Measurements from ENCODE around the gene LIMCH1.
A peak's percentile ranks its signal among the peaks of the same experiment; 100 is the strongest.

The LIMCH1 gene

DNA sequence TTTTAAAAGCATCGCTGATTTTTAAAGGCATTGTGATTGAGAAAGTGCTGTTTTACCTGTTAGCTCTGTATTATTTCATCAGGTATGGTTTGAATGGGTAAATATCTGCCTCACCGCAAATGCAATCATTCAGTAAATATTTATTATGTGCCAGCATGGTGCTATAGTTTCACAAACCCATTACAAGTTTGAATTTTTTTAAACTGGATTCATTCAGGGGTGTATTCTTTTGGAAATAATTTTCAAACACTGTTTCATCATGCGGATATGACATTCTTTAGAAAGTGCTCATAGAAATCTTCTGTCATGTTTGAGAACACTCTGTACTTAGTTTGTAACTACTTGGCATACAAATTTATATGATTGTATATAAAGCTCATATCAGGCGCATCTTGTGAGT, 37.2 kb downstream of the LIMCH1 start:
- H3K4me3 ChIP-seq, result no peak overlapping the region
- no peaks in the 10 kb centered on the region for H3K4me1 ChIP-seq
- H3K27ac ChIP-seq, result no peak overlapping the region
- no peak for TF ChIP-seq Cebpa-rat (IDR thresholded peaks at IDR 0.05)
- H3K27me3 ChIP-seq, result no peaks in the 10 kb centered on the region
- H3K4me2 ChIP-seq, result no peak overlapping the region
- H4K20me1 ChIP-seq, result no peaks in the 10 kb centered on the region
- H3K9me3 ChIP-seq, result no peaks in the 10 kb centered on the region
- H3K36me3 ChIP-seq, result no peaks in the 10 kb centered on the region
- no peak overlapping the region for H3K9ac ChIP-seq

GRCh38 chr4:41575665-41576064, 37.7 kb downstream of the LIMCH1 start:
- H3K4me1 ChIP-seq, result no peaks in the 10 kb centered on the region
- no peaks in the 10 kb centered on the region for H3K27me3 ChIP-seq
- no peaks in the 10 kb centered on the region for H3K36me3 ChIP-seq
- no peak overlapping the region for H3K4me3 ChIP-seq
- H4K20me1 ChIP-seq, result no peaks in the 10 kb centered on the region
- H3K4me2 ChIP-seq, result no peak overlapping the region
- no peak overlapping the region for H3K9ac ChIP-seq
- H3K9me3 ChIP-seq, result no peaks in the 10 kb centered on the region
- no peak overlapping the region for H3K27ac ChIP-seq
- TF ChIP-seq Cebpa-rat (IDR thresholded peaks at IDR 0.05), result no peak

GRCh38 chr4:41579043-41579442, 41.1 kb downstream of the LIMCH1 start:
- Histone ChIP-seq H3K9ac (no peak overlapping the region), H4K20me1 (no peaks in the 10 kb centered on the region), H3K4me3 (no peak overlapping the region), H3K36me3 (no peaks in the 10 kb centered on the region), H3K4me1 (no peaks in the 10 kb centered on the region), H3K9me3 (peaks cover 3% of the 10 kb centered on the region; the same call in 1 of the 2 replicates), H3K4me2 (no peak overlapping the region), H3K27me3 (no peaks in the 10 kb centered on the region), H3K27ac (no peak overlapping the region)
- no peak for TF ChIP-seq Cebpa-rat (IDR thresholded peaks at IDR 0.05)

GRCh38 chr4:41579526-41579925, 41.6 kb downstream of the LIMCH1 start:
- Histone ChIP-seq H3K4me1 (no peaks in the 10 kb centered on the region), H3K4me2 (no peak overlapping the region), H3K9ac (no peak overlapping the region), H3K36me3 (no peaks in the 10 kb centered on the region), H3K27ac (no peak overlapping the region), H3K9me3 (peaks cover 6% of the 10 kb centered on the region; the same call in 1 of the 2 replicates), H3K4me3 (no peak overlapping the region), H3K27me3 (no peaks in the 10 kb centered on the region), H4K20me1 (no peaks in the 10 kb centered on the region)
- no peak for TF ChIP-seq Cebpa-rat (IDR thresholded peaks at IDR 0.05)

GRCh38 chr4:41580007-41580406, 42.0 kb downstream of the LIMCH1 start:
- peaks cover 11% of the 10 kb centered on the region for H3K9me3 ChIP-seq
- no peak overlapping the region for H3K4me2 ChIP-seq
- no peaks in the 10 kb centered on the region for H4K20me1 ChIP-seq
- no peaks in the 10 kb centered on the region for H3K36me3 ChIP-seq
- H3K9ac ChIP-seq, result no peak overlapping the region
- no peaks in the 10 kb centered on the region for H3K27me3 ChIP-seq
- no peak overlapping the region for H3K27ac ChIP-seq
- no peak overlapping the region for H3K4me3 ChIP-seq
- no peak for TF ChIP-seq Cebpa-rat (IDR thresholded peaks at IDR 0.05)
- no peaks in the 10 kb centered on the region for H3K4me1 ChIP-seq

- H3K9ac ChIP-seq, result no peak overlapping the region
- H3K4me3 ChIP-seq, result no peak overlapping the region
- no peak overlapping the region for H3K4me2 ChIP-seq
- TF ChIP-seq Cebpa-rat (IDR thresholded peaks at IDR 0.05), result no peak
- H3K4me1 ChIP-seq, result peaks cover 19% of the 10 kb centered on the region
- H3K27me3 ChIP-seq, result no peaks in the 10 kb centered on the region
- no peak overlapping the region for H3K27ac ChIP-seq
- H3K9me3 ChIP-seq, result peaks cover 16% of the 10 kb centered on the region
- no peaks in the 10 kb centered on the region for H3K36me3 ChIP-seq
- no peaks in the 10 kb centered on the region for H4K20me1 ChIP-seq
These were observed 48.8 kb downstream of the LIMCH1 start for GRCh38 chr4:41586675-41587225.

DNA sequence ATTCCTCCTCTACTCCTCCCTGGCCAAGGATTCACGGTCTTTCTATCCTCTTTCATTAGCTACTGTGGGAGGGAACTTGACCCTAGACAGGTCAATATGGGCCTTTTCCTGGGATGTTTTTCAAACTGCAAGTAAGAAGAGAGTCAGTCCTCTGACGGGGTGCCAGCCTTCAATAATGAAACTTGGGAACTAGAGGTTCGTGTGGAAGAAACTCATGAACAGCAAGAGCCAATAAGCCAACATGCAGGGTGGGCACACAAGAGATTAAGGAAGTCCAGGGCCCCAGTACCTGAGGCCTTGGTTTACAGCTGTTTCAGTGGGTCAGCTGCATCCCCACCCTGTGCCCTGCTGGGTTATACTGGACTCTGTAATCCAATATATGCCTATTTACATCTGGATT, 49.3 kb downstream of the LIMCH1 start:
- TF ChIP-seq Cebpa-rat (IDR thresholded peaks at IDR 0.05), result no peak
- peaks cover 19% of the 10 kb centered on the region for H3K4me1 ChIP-seq
- no peaks in the 10 kb centered on the region for H4K20me1 ChIP-seq
- H3K9ac ChIP-seq, result no peak overlapping the region
- no peak overlapping the region for H3K4me2 ChIP-seq
- peaks cover 16% of the 10 kb centered on the region for H3K9me3 ChIP-seq
- no peak overlapping the region for H3K27ac ChIP-seq
- H3K36me3 ChIP-seq, result no peaks in the 10 kb centered on the region
- H3K4me3 ChIP-seq, result no peak overlapping the region
- H3K27me3 ChIP-seq, result no peaks in the 10 kb centered on the region

DNA sequence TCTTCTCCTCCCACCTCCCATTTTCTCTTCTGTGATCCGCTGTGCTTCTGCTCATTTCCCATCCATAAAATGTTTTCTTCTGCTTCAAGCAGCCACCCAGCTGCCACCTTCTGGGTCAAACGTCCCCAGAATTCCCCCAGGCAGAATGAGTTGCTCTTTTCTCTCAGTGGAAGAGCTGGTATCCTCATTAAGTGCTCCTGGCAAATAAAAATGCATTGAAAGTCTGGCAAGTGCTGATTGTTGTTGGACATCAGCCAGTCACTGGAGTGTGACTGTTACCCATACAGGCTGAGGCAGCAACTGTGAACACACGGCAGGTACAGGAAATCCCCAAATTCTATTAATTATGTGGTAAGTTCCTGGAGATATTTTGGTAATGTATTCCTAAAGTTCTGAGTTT, 52.6 kb downstream of the LIMCH1 start:
- Histone ChIP-seq H3K27me3 (no peaks in the 10 kb centered on the region), H3K36me3 (no peaks in the 10 kb centered on the region), H4K20me1 (no peaks in the 10 kb centered on the region), H3K4me3 (no peak overlapping the region), H3K9ac (peak overlapping the region; percentile 11; the same call in 1 of the 2 replicates), H3K4me1 (peaks cover 29% of the 10 kb centered on the region), H3K9me3 (no peaks in the 10 kb centered on the region), H3K4me2 (peak overlapping the region; percentile 68), H3K27ac (peak overlapping the region; percentile 39; the same call in 1 of the 2 replicates)
- no peak for TF ChIP-seq Cebpa-rat (IDR thresholded peaks at IDR 0.05)

- no peak overlapping the region for H3K9ac ChIP-seq
- H3K27me3 ChIP-seq, result no peaks in the 10 kb centered on the region
- H3K4me1 ChIP-seq, result peaks cover 29% of the 10 kb centered on the region
- no peak for TF ChIP-seq Cebpa-rat (IDR thresholded peaks at IDR 0.05)
- H4K20me1 ChIP-seq, result no peaks in the 10 kb centered on the region
- H3K4me2 ChIP-seq, result no peak overlapping the region
- H3K36me3 ChIP-seq, result no peaks in the 10 kb centered on the region
- no peak overlapping the region for H3K4me3 ChIP-seq
- no peaks in the 10 kb centered on the region for H3K9me3 ChIP-seq
- H3K27ac ChIP-seq, result no peak overlapping the region
These were observed 56.5 kb downstream of the LIMCH1 start for GRCh38 chr4:41594432-41594831.

DNA sequence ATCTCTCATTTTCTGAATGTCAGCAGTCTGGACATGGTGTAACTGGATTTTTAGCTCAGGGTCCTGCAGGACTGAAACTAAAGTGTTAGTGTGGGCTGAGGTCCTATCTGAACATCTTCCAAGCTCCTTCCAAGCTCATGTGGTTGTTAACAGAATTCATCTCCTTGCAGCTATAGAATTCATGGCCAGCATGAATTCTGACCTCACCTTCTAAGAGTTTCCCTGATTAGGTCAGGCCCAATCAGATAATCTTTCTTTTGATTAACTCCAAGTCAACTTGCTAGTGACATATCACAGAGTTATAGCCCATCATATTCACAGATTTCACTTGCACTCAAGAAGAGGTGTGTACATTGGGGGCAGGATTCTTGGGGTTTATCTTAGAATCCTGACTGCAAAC, 59.5 kb downstream of the LIMCH1 start:
- Histone ChIP-seq H3K4me3 (no peak overlapping the region), H4K20me1 (no peaks in the 10 kb centered on the region), H3K27ac (no peak overlapping the region), H3K36me3 (no peaks in the 10 kb centered on the region), H3K9ac (no peak overlapping the region), H3K27me3 (no peaks in the 10 kb centered on the region), H3K9me3 (no peaks in the 10 kb centered on the region), H3K4me1 (0 out of 2 replicates have a peak, but pooled peaks cover 10% of the 10 kb centered on the region), H3K4me2 (no peak overlapping the region)
- no peak for TF ChIP-seq Cebpa-rat (IDR thresholded peaks at IDR 0.05)

GRCh38 chr4:41598580-41598979, 60.6 kb downstream of the LIMCH1 start:
- Histone ChIP-seq H3K27me3 (no peaks in the 10 kb centered on the region), H3K4me2 (no peak overlapping the region), H4K20me1 (no peaks in the 10 kb centered on the region), H3K4me3 (no peak overlapping the region), H3K36me3 (no peaks in the 10 kb centered on the region), H3K4me1 (0 out of 2 replicates have a peak, but pooled peaks cover 6% of the 10 kb centered on the region), H3K9ac (no peak overlapping the region), H3K27ac (no peak overlapping the region), H3K9me3 (no peaks in the 10 kb centered on the region)
- TF ChIP-seq Cebpa-rat (IDR thresholded peaks at IDR 0.05), result no peak
